ENCODE results near the gene TMEM62.

The TMEM62 gene

GRCh38 chr15:43100971-43101370 is 32.4 kb upstream of the TMEM62 start:
- H3K27ac ChIP-seq (ENCODE audit: low read depth, low read length) = no peak overlapping the region
- H3K4me1 ChIP-seq (ENCODE audit: control insufficient read depth, insufficient read depth, low read length) = no peaks in the 10 kb centered on the region; the same call in 1 of the 2 replicates
- H3K27me3 ChIP-seq (ENCODE audit: control insufficient read depth, insufficient read depth, low read length) = no peaks in the 10 kb centered on the region
- no peaks in the 10 kb centered on the region for H3K9me3 ChIP-seq (ENCODE audit: control insufficient read depth, insufficient read depth, low read length)
- no peak overlapping the region for H3K9ac ChIP-seq (ENCODE audit: low read depth, low read length)
- H3K4me3 ChIP-seq (ENCODE audit: low read depth, low read length) = no peak overlapping the region
- H3K36me3 ChIP-seq (ENCODE audit: control insufficient read depth, insufficient read depth, low read length) = peaks cover 34% of the 10 kb centered on the region

DNA sequence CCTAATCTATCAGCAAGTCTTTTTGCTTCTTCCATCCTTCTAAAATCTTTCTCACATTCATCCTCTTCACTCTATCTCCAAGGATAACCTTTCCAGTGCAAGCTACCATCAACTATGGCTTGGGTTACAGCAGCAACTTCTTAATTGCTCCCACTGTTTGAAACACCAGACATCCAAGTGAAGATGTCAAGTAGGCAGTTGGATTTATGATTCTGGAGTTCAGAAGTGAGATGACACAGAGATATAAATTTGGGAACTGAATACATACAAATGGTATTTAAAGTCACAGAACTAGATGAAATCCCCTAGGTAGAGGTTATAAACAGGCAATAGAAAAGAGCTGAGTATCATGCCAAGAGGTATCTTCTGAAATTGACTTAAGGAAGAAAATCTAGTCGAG is 31.2 kb upstream of the TMEM62 start:
- H3K27me3 ChIP-seq (ENCODE audit: control insufficient read depth, insufficient read depth, low read length) = no peaks in the 10 kb centered on the region
- H3K9me3 ChIP-seq (ENCODE audit: control insufficient read depth, insufficient read depth, low read length) = no peaks in the 10 kb centered on the region
- H3K36me3 ChIP-seq (ENCODE audit: control insufficient read depth, insufficient read depth, low read length) = peaks cover 32% of the 10 kb centered on the region
- no peaks in the 10 kb centered on the region; the same call in 1 of the 2 replicates for H3K4me1 ChIP-seq (ENCODE audit: control insufficient read depth, insufficient read depth, low read length)
- no peak overlapping the region for H3K27ac ChIP-seq (ENCODE audit: low read depth, low read length)
- H3K9ac ChIP-seq (ENCODE audit: low read depth, low read length) = no peak overlapping the region
- no peak overlapping the region for H3K4me3 ChIP-seq (ENCODE audit: low read depth, low read length)

DNA sequence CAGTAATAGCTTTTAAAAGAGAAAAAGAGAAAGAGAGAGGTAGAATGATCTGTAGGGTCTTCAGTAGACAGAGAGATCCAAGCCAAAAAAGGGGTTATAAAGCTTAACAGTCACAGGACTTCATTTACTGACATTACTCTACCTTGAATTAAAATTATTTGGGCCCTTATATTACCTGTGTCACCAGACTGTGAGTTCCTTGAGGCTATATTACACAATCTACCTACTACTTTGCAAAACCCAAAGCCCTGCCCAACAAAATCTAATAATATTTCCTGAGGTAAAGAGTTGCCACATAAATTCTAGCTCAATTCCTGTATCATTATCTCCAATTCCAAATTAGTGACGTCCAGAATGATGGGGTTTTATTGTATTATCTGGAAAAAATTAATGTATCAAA is 29.5 kb upstream of the TMEM62 start:
- Histone ChIP-seq H3K4me3 (ENCODE audit: low read depth, low read length) (no peak overlapping the region), H3K36me3 (ENCODE audit: control insufficient read depth, insufficient read depth, low read length) (peaks cover 29% of the 10 kb centered on the region), H3K4me1 (ENCODE audit: control insufficient read depth, insufficient read depth, low read length) (no peaks in the 10 kb centered on the region; the same call in 1 of the 2 replicates), H3K27me3 (ENCODE audit: control insufficient read depth, insufficient read depth, low read length) (no peaks in the 10 kb centered on the region), H3K9ac (ENCODE audit: low read depth, low read length) (no peak overlapping the region), H3K27ac (ENCODE audit: low read depth, low read length) (no peak overlapping the region), H3K9me3 (ENCODE audit: control insufficient read depth, insufficient read depth, low read length) (no peaks in the 10 kb centered on the region)

DNA sequence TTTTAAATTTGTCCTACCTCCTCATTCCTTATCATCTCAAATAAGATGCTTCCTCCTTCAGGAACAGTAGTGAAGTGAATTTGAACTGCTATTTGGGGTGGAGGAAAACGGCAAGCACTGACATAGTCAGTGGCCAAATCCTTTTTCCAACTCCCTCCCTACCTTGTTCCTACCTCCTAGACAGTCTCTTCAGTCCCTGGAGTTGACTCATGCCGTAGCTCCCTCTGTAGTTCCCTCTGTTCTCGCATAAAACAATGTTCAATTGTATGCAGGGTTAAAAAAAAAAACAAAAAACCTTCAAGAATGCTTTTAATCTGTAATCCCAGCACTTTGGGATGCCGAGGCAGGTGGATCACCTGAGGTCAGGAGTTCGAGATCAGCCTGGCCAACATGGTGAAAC is 29.0 kb upstream of the TMEM62 start:
- H3K9ac ChIP-seq (ENCODE audit: low read depth, low read length) = no peak overlapping the region
- H3K9me3 ChIP-seq (ENCODE audit: control insufficient read depth, insufficient read depth, low read length) = no peaks in the 10 kb centered on the region
- no peak overlapping the region for H3K4me3 ChIP-seq (ENCODE audit: low read depth, low read length)
- H3K27me3 ChIP-seq (ENCODE audit: control insufficient read depth, insufficient read depth, low read length) = no peaks in the 10 kb centered on the region
- H3K4me1 ChIP-seq (ENCODE audit: control insufficient read depth, insufficient read depth, low read length) = no peaks in the 10 kb centered on the region; the same call in 1 of the 2 replicates
- no peak overlapping the region for H3K27ac ChIP-seq (ENCODE audit: low read depth, low read length)
- H3K36me3 ChIP-seq (ENCODE audit: control insufficient read depth, insufficient read depth, low read length) = peaks cover 27% of the 10 kb centered on the region

DNA sequence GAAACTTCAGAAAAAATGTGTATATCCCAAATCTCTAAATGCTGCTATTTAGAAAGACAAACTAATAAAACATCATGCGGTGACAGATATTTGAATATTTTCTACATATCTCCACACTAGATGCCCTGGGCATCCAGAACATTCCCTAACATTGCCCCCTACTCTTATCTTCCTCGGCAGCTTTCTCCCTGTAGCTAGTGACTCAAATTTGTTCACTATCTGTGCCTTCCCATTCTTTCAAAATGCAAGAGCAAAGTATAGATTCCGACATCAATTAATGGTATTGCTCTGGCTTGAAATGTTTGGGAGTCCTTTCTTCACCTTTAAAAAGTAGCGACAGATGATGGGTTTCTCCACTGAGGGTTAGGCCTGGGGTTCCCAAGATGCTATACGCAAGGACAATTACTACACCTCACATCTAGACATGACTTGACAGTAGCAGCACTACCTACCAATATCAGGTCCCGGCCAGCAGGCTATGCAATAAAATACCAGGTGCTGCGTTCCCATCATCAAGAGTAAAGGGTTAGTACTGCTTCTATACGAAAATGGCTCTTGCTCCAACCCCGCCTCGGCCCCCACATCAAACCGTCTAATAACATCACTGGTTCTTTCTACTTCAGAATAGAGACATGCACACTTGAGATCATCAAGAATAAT is 28.2 kb upstream of the TMEM62 start:
- peaks cover 24% of the 10 kb centered on the region for H3K36me3 ChIP-seq (ENCODE audit: control insufficient read depth, insufficient read depth, low read length)
- peak overlapping the region; percentile 71 for H3K4me3 ChIP-seq (ENCODE audit: low read depth, low read length)
- peak overlapping the region; percentile 43 for H3K9ac ChIP-seq (ENCODE audit: low read depth, low read length)
- no peaks in the 10 kb centered on the region for H3K27me3 ChIP-seq (ENCODE audit: control insufficient read depth, insufficient read depth, low read length)
- no peaks in the 10 kb centered on the region; the same call in 1 of the 2 replicates for H3K4me1 ChIP-seq (ENCODE audit: control insufficient read depth, insufficient read depth, low read length)
- peak overlapping the region; percentile 38 for H3K27ac ChIP-seq (ENCODE audit: low read depth, low read length)
- no peaks in the 10 kb centered on the region for H3K9me3 ChIP-seq (ENCODE audit: control insufficient read depth, insufficient read depth, low read length)

GRCh38 chr15:43105778-43106485 is 27.5 kb upstream of the TMEM62 start, which contains the start of gene UBR1:
Gene UBR1 (minus strand): TSS chr15:43106038. CDS start chr15:43106022, 16 bp downstream.
- H3K36me3 ChIP-seq (ENCODE audit: control insufficient read depth, insufficient read depth, low read length) = peaks cover 17% of the 10 kb centered on the region
- no peaks in the 10 kb centered on the region for H3K27me3 ChIP-seq (ENCODE audit: control insufficient read depth, insufficient read depth, low read length)
- H3K4me1 ChIP-seq (ENCODE audit: control insufficient read depth, insufficient read depth, low read length) = no peaks in the 10 kb centered on the region; the same call in 1 of the 2 replicates
- H3K9ac ChIP-seq (ENCODE audit: low read depth, low read length) = peak within 1 kb of the TSS; percentile 69
- H3K4me3 ChIP-seq (ENCODE audit: low read depth, low read length) = peak within 1 kb of the TSS; percentile 71
- peak within 1 kb of the TSS; percentile 38 for H3K27ac ChIP-seq (ENCODE audit: low read depth, low read length)
- no peaks in the 10 kb centered on the region for H3K9me3 ChIP-seq (ENCODE audit: control insufficient read depth, insufficient read depth, low read length)

- Histone ChIP-seq H3K27me3 (ENCODE audit: control insufficient read depth, insufficient read depth, low read length) (no peaks in the 10 kb centered on the region), H3K36me3 (ENCODE audit: control insufficient read depth, insufficient read depth, low read length) (peaks cover 12% of the 10 kb centered on the region), H3K9me3 (ENCODE audit: control insufficient read depth, insufficient read depth, low read length) (no peaks in the 10 kb centered on the region), H3K27ac (ENCODE audit: low read depth, low read length) (peak overlapping the region; percentile 21), H3K4me1 (ENCODE audit: control insufficient read depth, insufficient read depth, low read length) (no peaks in the 10 kb centered on the region; the same call in 1 of the 2 replicates), H3K9ac (ENCODE audit: low read depth, low read length) (peak overlapping the region; percentile 69; the same call in 1 of the 2 replicates), H3K4me3 (ENCODE audit: low read depth, low read length) (peak overlapping the region; percentile 71)
These were observed 26.9 kb upstream of the TMEM62 start for GRCh38 chr15:43106486-43106829.

- Histone ChIP-seq H3K36me3 (ENCODE audit: control insufficient read depth, insufficient read depth, low read length) (peaks cover 5% of the 10 kb centered on the region; the same call in 1 of the 2 replicates), H3K9ac (ENCODE audit: low read depth, low read length) (no peak overlapping the region), H3K9me3 (ENCODE audit: control insufficient read depth, insufficient read depth, low read length) (no peaks in the 10 kb centered on the region), H3K27ac (ENCODE audit: low read depth, low read length) (no peak overlapping the region), H3K4me1 (ENCODE audit: control insufficient read depth, insufficient read depth, low read length) (no peaks in the 10 kb centered on the region; the same call in 1 of the 2 replicates), H3K27me3 (ENCODE audit: control insufficient read depth, insufficient read depth, low read length) (no peaks in the 10 kb centered on the region), H3K4me3 (ENCODE audit: low read depth, low read length) (no peak overlapping the region)
These were observed 25.6 kb upstream of the TMEM62 start for GRCh38 chr15:43107751-43108150.

- no peaks in the 10 kb centered on the region for H3K9me3 ChIP-seq (ENCODE audit: control insufficient read depth, insufficient read depth, low read length)
These were observed 22.0 kb upstream of the TMEM62 start for GRCh38 chr15:43111354-43111753.

GRCh38 chr15:43118286-43118685 is 15.1 kb upstream of the TMEM62 start:
- no peak overlapping the region for H3K9ac ChIP-seq (ENCODE audit: low read depth, low read length)
- peaks cover 12% of the 10 kb centered on the region for H3K27me3 ChIP-seq (ENCODE audit: control insufficient read depth, insufficient read depth, low read length)
- H3K4me1 ChIP-seq (ENCODE audit: control insufficient read depth, insufficient read depth, low read length) = no peaks in the 10 kb centered on the region
- no peak overlapping the region for H3K27ac ChIP-seq (ENCODE audit: low read depth, low read length)
- no peaks in the 10 kb centered on the region for H3K36me3 ChIP-seq (ENCODE audit: control insufficient read depth, insufficient read depth, low read length)
- H3K4me3 ChIP-seq (ENCODE audit: low read depth, low read length) = no peak overlapping the region
- no peaks in the 10 kb centered on the region for H3K9me3 ChIP-seq (ENCODE audit: control insufficient read depth, insufficient read depth, low read length)

More at GRCh38 chr15:43111354-43111753, 22.0 kb upstream of the TMEM62 start:
- no peak overlapping the region for H3K4me3 ChIP-seq (ENCODE audit: low read depth, low read length)
- H3K36me3 ChIP-seq (ENCODE audit: control insufficient read depth, insufficient read depth, low read length) = no peaks in the 10 kb centered on the region
- H3K9ac ChIP-seq (ENCODE audit: low read depth, low read length) = no peak overlapping the region
- H3K27ac ChIP-seq (ENCODE audit: low read depth, low read length) = no peak overlapping the region
- no peaks in the 10 kb centered on the region for H3K27me3 ChIP-seq (ENCODE audit: control insufficient read depth, insufficient read depth, low read length)
- H3K4me1 ChIP-seq (ENCODE audit: control insufficient read depth, insufficient read depth, low read length) = no peaks in the 10 kb centered on the region

GRCh38 chr15:43118829-43119228 is 14.6 kb upstream of the TMEM62 start:
- Histone ChIP-seq H3K4me3 (ENCODE audit: low read depth, low read length) (no peak overlapping the region), H3K27ac (ENCODE audit: low read depth, low read length) (no peak overlapping the region), H3K36me3 (ENCODE audit: control insufficient read depth, insufficient read depth, low read length) (no peaks in the 10 kb centered on the region), H3K4me1 (ENCODE audit: control insufficient read depth, insufficient read depth, low read length) (no peaks in the 10 kb centered on the region), H3K9me3 (ENCODE audit: control insufficient read depth, insufficient read depth, low read length) (no peaks in the 10 kb centered on the region), H3K9ac (ENCODE audit: low read depth, low read length) (no peak overlapping the region), H3K27me3 (ENCODE audit: control insufficient read depth, insufficient read depth, low read length) (peaks cover 12% of the 10 kb centered on the region)
